Measurements from ENCODE around the gene ITGB1. TPM values are rescaled to one million over a fixed set of nuclear protein-coding genes. Genes with fewer than 3 reads are reported as not detected.

ITGB1 gene
- total and polyA plus RNA-seq, 9 of the 15 experiments (the other 6 are each of a cell fraction or from before 2014, with no cell fraction given), result 40.2 to 194 (median 155) TPM

GRCh38 chr10:32960022-32960421, 2.0 kb upstream of the ITGB1 start (continued):
- TF ChIP-seq COPS2 (conservative IDR thresholded peaks at IDR 0.05) (no peak), PHB2 (IDR thresholded peaks at IDR 0.05; ENCODE audit: low read depth) (no peak), MIER1 (IDR thresholded peaks at IDR 0.05; ENCODE audit: low read depth) (no peak), PPARD (CRISPR knock-in tag; IDR thresholded peaks at IDR 0.05) (no peak), HEY1 (CRISPR knock-in tag; IDR thresholded peaks at IDR 0.05; ENCODE audit: borderline replicate concordance) (no peak), CTCFL (IDR thresholded peaks at IDR 0.05; ENCODE audit: borderline replicate concordance, insufficient read depth, low read depth, low read length, poor library complexity, severe bottlenecking) (no peak), TFE3 (CRISPR knock-in tag; IDR thresholded peaks at IDR 0.05) (no peak), FOXP4 (CRISPR knock-in tag; IDR thresholded peaks at IDR 0.05; ENCODE audit: borderline replicate concordance) (no peak), PTRF (tag; IDR thresholded peaks at IDR 0.05) (no peak), TRIM25 (IDR thresholded peaks at IDR 0.05; ENCODE audit: borderline replicate concordance) (no peak), GTF2F1 (IDR thresholded peaks at IDR 0.05; ENCODE audit: low read depth, low read length) (no peak), E2F8 (IDR thresholded peaks at IDR 0.05; ENCODE audit: low read depth, partially characterized antibody) (no peak), YY1 (IDR thresholded peaks at IDR 0.05; ENCODE audit: borderline replicate concordance in 1 of 3, control insufficient read depth in 1 of 3, extremely low read depth in 1 of 3, insufficient read depth in 3 of 3, insufficient read length in 1 of 3, insufficient replicate concordance in 2 of 3, low read depth in 1 of 3, low read length in 2 of 3) (no peak), ZNF449 (CRISPR knock-in tag; IDR thresholded peaks at IDR 0.05) (no peak), HOXB6 (CRISPR knock-in tag; IDR thresholded peaks at IDR 0.05; ENCODE audit: borderline replicate concordance) (no peak)
